GM18951 (cell line): ENCODE results near the gene OR6B3.

Experiments
- POLR2A ChIP-seq: IDR thresholded peaks from 4 replicates; pipeline ENCODE4 v1.6.1; 2011; ENCODE audit warnings: mild to moderate bottlenecking; ENCODE audit not compliant: insufficient read length, insufficient read depth; ENCODE audit errors: extremely low read depth
- in situ Hi-C: fragments of 300-500 bp; cut with MboI; formaldehyde crosslinking; loops from one replicate; pipeline ENCODE4 v1.12.0; 2022; ENCODE audit warnings: low sequenced_read_pairs, mixed read lengths, inconsistent platforms; ENCODE audit not compliant: unreplicated experiment

Gene OR6B3

DNA sequence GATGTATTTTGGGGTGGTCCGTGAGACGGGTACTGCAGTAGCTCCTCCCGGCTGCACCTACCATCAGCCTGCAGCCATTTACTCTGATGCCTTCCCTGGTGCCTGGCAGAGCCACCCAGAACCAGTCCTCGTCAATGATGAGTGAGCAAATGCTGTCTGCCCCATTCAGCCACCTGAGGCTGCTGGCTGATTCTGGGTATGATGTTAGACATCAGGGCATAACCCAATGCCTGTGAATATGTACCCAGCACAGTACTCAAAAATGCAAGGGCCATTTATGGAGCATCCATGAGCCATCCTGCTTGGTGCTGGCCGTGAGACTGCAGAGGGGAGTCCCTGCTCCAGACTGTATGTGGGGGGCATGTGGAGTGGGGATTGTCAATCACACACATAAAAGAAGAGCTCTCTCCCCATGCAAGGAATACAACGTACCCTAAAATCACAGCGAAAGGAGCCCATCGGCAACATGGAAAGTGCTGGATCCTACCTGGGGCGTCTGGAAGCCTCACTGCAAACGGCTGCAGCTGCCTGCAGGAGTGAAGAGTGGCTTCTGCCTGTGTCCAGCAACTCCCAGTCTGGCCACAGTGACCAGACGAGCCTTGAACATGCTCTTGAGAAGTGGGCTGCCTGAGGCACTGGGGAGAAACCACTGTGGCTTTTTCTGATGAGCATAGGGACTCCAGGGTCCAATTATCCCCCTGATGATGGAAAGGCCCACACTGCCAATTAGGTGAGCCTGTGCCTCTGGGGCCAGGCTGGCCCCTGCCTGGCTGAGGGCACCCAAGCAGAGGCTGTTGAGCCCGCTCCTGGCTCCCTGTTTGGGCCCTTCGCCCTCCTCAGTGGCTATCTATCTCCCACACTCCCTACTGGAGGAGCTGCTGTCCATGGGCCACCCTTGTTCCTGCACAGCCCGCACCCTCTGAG lies 20.7 kb downstream of the OR6B3 start:
- no peak for TF ChIP-seq POLR2A
- in situ Hi-C loops: no loop called here

DNA sequence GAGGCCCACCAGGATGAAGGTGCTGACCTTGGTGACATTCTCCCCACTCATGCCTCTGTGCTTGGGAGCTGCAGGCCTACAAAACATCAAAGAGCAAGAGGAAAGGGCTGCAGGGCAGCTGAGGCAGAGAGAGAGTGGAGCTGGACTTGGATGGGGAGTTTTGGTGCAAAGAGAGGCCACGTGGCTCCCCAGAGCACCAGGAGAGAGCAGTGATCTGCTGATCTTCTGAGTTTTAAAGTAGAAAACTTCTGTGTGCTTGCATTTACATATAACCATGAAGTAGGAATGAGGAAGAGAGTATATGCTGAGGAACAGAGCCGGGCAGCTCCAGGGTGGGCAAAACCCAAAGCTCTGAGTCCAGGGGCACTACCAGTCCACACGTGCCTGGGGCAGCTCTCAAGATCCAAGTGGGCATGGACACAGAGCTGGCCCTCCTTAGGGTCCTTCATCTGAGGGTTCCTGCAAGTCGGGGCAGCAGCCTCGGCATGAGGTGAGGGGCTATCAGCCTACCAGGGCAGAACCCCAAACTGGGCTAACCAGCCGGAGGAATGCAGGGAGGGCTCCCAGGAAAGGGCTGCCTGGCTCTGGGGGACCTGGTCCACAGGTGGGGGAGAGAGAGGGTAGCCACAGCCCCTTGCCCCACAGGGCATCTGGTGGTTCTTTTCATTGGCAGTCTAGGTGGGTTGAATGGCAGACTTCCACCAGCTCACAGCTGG lies 22.8 kb downstream of the OR6B3 start, which contains the start of gene OR6B2:
TSS of gene OR6B2 (minus strand) at position 51 of the 716 bp plus-strand sequence. CDS start at position 51, 0 bp downstream.
- in situ Hi-C loops: no loop called here
- TF ChIP-seq POLR2A: no peak

DNA sequence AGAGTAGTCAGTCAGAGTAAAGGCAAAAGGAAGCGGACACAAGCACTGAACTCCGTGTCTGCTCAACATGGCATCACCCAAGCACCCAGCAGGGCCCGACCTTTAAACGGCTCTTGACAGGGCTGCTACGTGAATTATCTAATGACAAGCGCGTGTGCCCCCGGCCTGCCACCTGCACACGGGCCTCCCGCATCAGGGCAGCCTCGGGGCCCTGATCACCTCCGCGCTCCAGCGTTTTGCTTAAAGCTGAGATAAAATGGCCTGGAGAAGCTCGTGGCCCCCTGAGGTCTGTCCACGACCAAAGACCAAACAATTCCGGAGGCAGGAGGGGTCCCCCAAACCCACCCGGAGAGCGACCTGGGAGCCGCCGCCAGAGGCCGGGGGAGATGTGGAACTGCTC lies 28.6 kb downstream of the OR6B3 start:
- no peak for TF ChIP-seq POLR2A
- in situ Hi-C loops: no loop called here

DNA sequence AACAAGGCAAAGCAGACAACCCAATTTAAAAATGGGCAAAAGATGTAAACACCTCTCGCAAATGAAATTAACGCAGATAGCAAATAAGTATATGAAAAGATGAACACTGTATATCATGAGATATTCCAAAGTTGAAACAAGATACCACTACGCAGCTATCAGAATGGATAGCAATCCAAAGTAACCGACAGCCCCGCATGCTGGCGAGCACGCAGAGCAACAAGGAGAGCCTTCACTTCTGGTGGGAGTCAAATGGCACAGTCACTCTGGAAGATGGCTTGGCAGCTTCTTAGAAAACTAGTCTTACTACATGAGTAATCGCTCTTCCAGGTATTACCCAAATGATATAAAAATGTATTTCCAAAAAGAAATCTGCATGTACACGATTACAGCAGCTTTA lies 29.5 kb downstream of the OR6B3 start:
- no peak for TF ChIP-seq POLR2A
- in situ Hi-C loops: no loop called here

DNA sequence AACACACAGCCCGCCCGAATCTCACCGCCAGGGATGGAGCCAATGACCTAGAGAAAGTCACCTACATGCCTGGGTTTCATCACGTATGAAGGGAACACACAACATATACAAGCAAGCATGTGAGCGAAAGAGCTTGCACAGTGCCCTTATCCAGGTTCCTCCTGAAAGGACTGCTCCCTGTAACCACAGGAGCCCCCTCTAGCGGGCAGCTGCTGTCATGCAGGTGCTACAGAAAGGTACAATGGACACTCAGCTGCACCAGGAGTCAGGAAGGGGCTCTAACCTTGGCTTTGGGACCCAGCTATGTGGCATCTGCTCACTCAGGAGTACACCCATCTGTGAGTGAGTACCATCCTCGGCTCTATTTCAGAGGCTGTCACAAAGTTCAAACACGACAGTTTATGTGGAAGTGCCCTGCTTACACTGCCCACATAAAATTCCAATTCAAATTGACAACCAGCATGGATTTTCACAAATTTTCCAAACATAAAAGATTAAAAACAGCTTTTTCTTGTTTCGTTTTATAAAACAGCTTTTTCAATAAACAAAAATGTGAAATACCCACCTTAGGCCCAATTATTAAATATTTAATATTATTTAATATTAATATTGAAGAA lies 31.7 kb downstream of the OR6B3 start:
- TF ChIP-seq POLR2A: no peak
- in situ Hi-C loops: no loop called here

DNA sequence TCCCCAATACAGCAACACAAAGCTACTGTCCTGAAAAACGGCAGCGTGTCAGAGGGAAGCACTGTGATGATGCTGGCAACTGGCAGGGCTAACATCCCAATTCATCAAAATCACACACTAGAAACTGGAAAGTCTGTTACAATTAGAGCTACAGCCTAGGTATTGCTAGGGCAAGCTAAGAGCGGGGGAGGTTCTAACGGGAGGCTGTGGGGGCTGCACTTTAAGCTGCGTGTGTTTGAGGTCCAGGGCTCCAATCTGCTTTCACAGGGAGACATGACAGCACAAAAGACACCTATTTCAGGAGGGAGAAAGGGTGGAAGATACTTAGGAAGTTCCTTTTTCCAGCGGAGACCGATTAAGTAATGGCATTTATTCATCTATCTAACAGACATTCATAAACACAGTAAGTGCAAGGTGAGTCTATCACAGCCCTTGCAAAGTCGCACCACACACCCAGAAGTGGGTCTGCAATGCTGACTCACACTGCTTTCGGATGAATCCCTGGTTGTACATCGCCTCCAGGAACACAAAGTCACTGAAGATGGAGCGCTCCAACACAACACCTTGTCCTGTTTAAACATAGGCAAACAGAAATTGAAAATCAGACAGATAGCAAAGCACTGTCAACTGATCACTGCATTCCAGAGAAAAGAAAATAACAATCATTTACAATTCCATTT lies 35.1 kb downstream of the OR6B3 start:
- in situ Hi-C loops: no loop called here
- no peak for TF ChIP-seq POLR2A

DNA sequence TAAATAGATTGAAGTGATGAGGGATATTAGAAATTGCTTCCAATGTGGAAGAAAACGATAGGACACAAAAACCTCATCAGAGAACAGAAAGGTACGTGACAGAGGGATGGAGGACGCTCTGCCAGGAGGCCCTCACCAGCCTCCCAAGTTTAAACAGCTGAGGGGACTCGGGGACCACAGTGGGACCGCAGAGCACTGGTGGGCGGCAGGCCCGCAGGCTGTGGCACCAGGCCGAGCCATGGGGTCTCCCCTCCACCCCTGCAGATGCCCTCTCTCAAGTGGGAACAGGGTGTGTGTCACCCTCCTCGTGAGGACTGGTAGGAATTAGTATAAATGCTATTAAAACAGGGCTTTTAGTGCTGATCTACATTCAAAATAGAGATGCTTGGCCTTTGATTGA lies 39.0 kb downstream of the OR6B3 start:
- in situ Hi-C loops: no loop called here
- TF ChIP-seq POLR2A: no peak

DNA sequence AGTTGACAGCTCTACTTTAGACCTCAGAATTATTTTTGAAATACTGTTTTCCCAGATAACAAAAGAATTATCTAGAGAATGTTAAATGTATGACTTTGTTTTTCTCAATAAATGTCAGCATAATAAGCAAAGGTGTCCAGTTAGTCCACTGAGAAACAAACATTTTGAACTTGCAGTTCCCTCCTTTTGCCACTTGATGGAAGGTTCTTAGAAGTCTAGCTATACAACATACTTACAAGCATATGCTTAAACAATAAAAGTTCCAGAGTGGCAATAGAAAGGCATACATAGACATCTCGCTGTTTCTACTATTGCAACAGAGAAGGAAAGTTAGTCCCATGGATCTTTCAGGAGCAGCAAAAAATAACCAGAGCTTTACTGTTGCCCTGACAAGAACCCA lies 40.0 kb downstream of the OR6B3 start:
- no peak for TF ChIP-seq POLR2A
- in situ Hi-C loops: no loop called here

DNA sequence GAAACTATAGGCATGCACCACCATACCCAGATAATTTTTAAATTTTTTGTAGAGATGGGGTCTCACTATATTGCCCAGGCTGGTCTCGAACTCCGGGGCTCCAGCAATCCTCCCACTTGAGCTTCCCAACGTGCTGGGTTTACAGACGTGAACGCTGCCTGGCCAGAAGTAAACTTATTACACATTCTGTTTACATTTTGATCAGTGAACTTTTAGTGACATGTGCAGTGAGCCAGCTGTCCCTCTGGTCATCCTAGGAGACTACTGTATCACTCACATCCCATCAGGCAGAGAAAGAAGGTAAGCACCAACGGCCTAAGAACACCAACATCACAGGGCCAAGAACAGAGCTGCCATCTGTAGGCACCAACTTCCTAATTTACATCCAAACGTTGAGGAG lies 50.3 kb downstream of the OR6B3 start:
- in situ Hi-C loops: no loop called here
- TF ChIP-seq POLR2A: no peak

DNA sequence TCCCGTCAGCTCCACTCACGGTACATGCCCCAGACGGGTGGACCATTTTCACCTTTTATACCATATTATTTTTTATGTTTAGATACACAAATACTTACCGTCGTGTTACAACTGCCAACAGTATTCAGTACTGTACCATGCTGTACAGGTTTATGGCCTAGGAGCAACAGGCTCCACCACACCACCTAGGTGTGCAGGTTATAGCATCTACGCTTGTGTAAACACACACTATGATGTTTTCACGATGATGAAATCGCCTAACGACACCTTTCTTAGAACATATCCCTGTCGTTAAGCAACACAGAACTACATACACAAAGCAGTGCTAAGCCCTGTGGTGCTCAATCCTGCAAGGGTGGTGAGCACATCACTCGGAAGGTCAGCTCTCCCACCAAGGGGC lies 52.6 kb downstream of the OR6B3 start:
- in situ Hi-C loops: no loop called here
- TF ChIP-seq POLR2A: no peak

DNA sequence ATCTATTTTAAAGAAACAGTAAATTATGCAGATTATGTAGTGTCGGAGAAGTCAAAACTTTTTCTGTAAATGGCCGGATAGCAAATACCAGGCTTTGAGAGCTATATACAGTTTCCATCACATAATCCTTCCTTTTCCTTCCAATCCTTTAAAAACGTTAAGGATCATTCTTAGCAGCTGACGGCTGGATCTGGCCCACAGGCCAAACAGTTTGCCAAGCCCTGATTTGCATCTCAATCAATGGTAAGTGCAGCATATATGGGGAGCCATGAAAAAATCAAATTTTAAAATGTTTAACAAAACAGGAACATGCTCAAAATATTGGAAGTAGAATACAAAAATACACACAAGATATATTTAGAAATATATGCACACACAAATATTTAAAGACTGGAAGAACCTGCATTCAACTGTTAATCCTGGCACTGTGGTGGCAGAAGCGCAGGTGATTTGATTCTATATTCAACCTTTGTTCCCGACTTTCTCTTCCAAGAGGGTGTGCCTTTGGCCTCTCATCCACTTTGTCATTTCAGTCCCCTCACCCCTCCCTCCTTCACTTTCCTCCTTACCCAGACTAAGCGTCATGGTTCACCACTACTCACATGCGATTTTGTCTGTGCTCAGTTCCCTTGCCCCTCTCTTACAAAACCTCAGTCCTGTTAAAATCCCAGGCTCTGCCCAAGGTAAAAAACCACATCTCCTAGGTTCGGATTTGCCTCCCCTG lies 55.5 kb downstream of the OR6B3 start:
- no peak for TF ChIP-seq POLR2A
- in situ Hi-C loops: no loop called here
